Esophagus squamous epithelium (tissue), 5 donors: ENCODE measurements around the gene NTMT1. TPM values are rescaled to one million over a fixed set of nuclear protein-coding genes. Genes with fewer than 3 reads are reported as not detected.

Experiments used
- DNase-seq: peaks from one replicate; lab custom pipeline; 2025; lab: John Stamatoyannopoulos, UW
- H3K27ac ChIP-seq, 4 donors: fragments of 200-600 bp; sonication (generic); one replicate each; pipeline ENCODE4 v1.5.1; 2016 to 2019; ENCODE audit warnings: mild to moderate bottlenecking in 1 of 4
- H3K27me3 ChIP-seq, 4 donors: fragments of 200-600 bp; sonication (generic); 1 replicate in 3 of 4; 2 replicates in 1 of 4; pipeline versions ENCODE4 v1.5.1 to v1.6.0; 2017 to 2021; ENCODE audit warnings: antibody characterized with exemption in 1 of 4
- H3K36me3 ChIP-seq, 3 donors: fragments of 200-600 bp; sonication (generic); one replicate each; pipeline ENCODE4 v1.5.1; 2016 to 2019
- H3K4me1 ChIP-seq, 3 donors: fragments of 200-600 bp; sonication (generic); one replicate each; pipeline ENCODE4 v1.5.1; 2017 to 2019
- H3K4me3 ChIP-seq, 4 donors: fragments of 200-600 bp; sonication (generic); 1 replicate in 3 of 4; 2 replicates in 1 of 4; pipeline ENCODE4 v1.5.1; 2016 to 2019; ENCODE audit warnings: mild to moderate bottlenecking in 2 of 4, moderate library complexity in 1 of 4
- H3K9me3 ChIP-seq, 3 donors: fragments of 200-600 bp; sonication (generic); one replicate each; pipeline ENCODE4 v1.5.1; 2016 to 2019
- CTCF ChIP-seq, 6 experiments: fragments of 450-650 bp in 4 of 6; fragments of 200-600 bp in 2 of 6; sonication (generic) in 2 of 6; IDR thresholded peaks; one replicate each; pipeline ENCODE4 v1.5.1; 2016 to 2019; ENCODE audit warnings: antibody characterized with exemption in 6 of 6, mild to moderate bottlenecking in 4 of 6, moderate library complexity in 4 of 6
- POLR2A ChIP-seq, 4 donors: fragments of 450-650 bp; IDR thresholded peaks; one replicate each; pipeline ENCODE4 v1.6.1; 2017; ENCODE audit warnings: antibody characterized with exemption in 4 of 4, mild to moderate bottlenecking in 4 of 4, moderate library complexity in 3 of 4
- WGBS, 2 donors: methylation state at CpG; one replicate each; pipeline ENCODE4 v1.1.5; 2018; 5-methylcytosine and 5-hydroxymethylcytosine counted together
- intact Hi-C: fragments of 100-400 bp; cut with DNase I; formaldehyde crosslinking; loops from one replicate; pipeline ENCODE4 v1.15.0; 2022
- total RNA-seq, 4 donors: library from RNA; depleted of rRNA; stranded (reverse); fragments of >200 nt; gene quantifications; one replicate each; pipeline ENCODE4 v1.1.0, GENCODE V29; 2016
- donor health status: DM: yes; HTN: yes; CAD: no.

The NTMT1 gene
- total RNA-seq, 4 donors from 2014 or later = 14.0 to 17.6 (median 16.0) TPM

- no peak for TF ChIP-seq CTCF (IDR thresholded peaks at IDR 0.05)
- no peak for TF ChIP-seq POLR2A (IDR thresholded peaks at IDR 0.05)
- intact Hi-C loops = loop anchor here (5.0 kb wide), 1 partner anchor 432 kb away; no protein-coding TSS in a partner anchor
- WGBS, 2 donors = 55 to 56% methylated on average over 5 to 8 of the region's 8 CpGs
- no peaks in the 10 kb centered on the region for H3K36me3 ChIP-seq
- no peaks in the 10 kb centered on the region for H3K9me3 ChIP-seq
- no peak overlapping the region for H3K27ac ChIP-seq
- no peaks in the 10 kb centered on the region for H3K27me3 ChIP-seq
- no peak overlapping the region for H3K4me3 ChIP-seq
- H3K4me1 ChIP-seq = peaks cover 21 to 59% (median 29%) of the 10 kb centered on the region in 3 donors
- DNase-seq = no peak
Measured at GRCh38 chr9:129604766-129605163, 21.2 kb upstream of the NTMT1 start.

GRCh38 chr9:129606161-129607026 is 19.6 kb upstream of the NTMT1 start:
- Histone ChIP-seq H3K4me3 (no peak overlapping the region), H3K9me3 (no peaks in the 10 kb centered on the region), H3K27ac (peak overlapping the region; percentile 89 to 94 (median 92)), H3K36me3 (no peaks in the 10 kb centered on the region), H3K27me3 (no peaks in the 10 kb centered on the region), H3K4me1 (peaks cover 29 to 67% (median 38%) of the 10 kb centered on the region in 3 donors)
- WGBS, 2 donors = 52 to 66% methylated on average over 5 to 14 of the region's 15 CpGs
- no peak for DNase-seq
- intact Hi-C loops = loop anchor here (5.0 kb wide), 1 partner anchor 434 kb away; no protein-coding TSS in a partner anchor
- TF ChIP-seq POLR2A (IDR thresholded peaks at IDR 0.05) (no peak), CTCF (IDR thresholded peaks at IDR 0.05) (no peak)

GRCh38 chr9:129607027-129607387 is 19.0 kb upstream of the NTMT1 start:
- Histone ChIP-seq H3K36me3 (no peaks in the 10 kb centered on the region), H3K4me3 (no peak overlapping the region), H3K27me3 (no peaks in the 10 kb centered on the region), H3K9me3 (no peaks in the 10 kb centered on the region), H3K4me1 (peaks cover 30 to 71% (median 40%) of the 10 kb centered on the region in 3 donors), H3K27ac (peak overlapping the region; percentile 89 to 94 (median 92))
- no peak for TF ChIP-seq POLR2A (IDR thresholded peaks at IDR 0.05)
- no peak for TF ChIP-seq CTCF (IDR thresholded peaks at IDR 0.05)
- 39 to 40% methylated on average over 2 to 3 of the region's 6 CpGs for WGBS, 2 donors
- intact Hi-C loops = loop anchor here (5.0 kb wide), 1 partner anchor 435 kb away; no protein-coding TSS in a partner anchor
- DNase-seq = no peak

GRCh38 chr9:129608561-129609481 is 17.1 kb upstream of the NTMT1 start:
- intact Hi-C loops = loop anchor here (5.0 kb wide), 1 partner anchor 437 kb away; no protein-coding TSS in a partner anchor
- Histone ChIP-seq H3K4me3 (no peak overlapping the region), H3K27me3 (peaks cover 0 to 11% (median 0%) of the 10 kb centered on the region in 4 donors), H3K27ac (peak overlapping the region; percentile 89 to 94 (median 92)), H3K9me3 (no peaks in the 10 kb centered on the region), H3K36me3 (no peaks in the 10 kb centered on the region), H3K4me1 (peaks cover 30 to 62% (median 40%) of the 10 kb centered on the region in 3 donors)
- no peak for TF ChIP-seq POLR2A (IDR thresholded peaks at IDR 0.05)
- TF ChIP-seq CTCF (IDR thresholded peaks at IDR 0.05) = no peak
- no peak for DNase-seq
- WGBS, 2 donors = 70 to 90% methylated on average over 7 to 8 of the region's 27 CpGs
